ENCODE measurements around the gene SEMA5A. TPM values are rescaled to one million over a fixed set of nuclear protein-coding genes. Genes with fewer than 3 reads are reported as not detected.

SEMA5A gene
- total RNA-seq, 1 donor from 2014 or later = 43.2 TPM

GRCh38 chr5:9062873-9063272 is 483.0 kb downstream of the SEMA5A start:
- intact Hi-C loops (cut with micrococcal nuclease) = no loop called here
- Histone ChIP-seq H3K4me3 (no peak overlapping the region), H3K27ac (replicated peaks) (no peak overlapping the region), H3K36me3 (peaks cover 31% of the 10 kb centered on the region), H3K4me1 (peaks cover 16% of the 10 kb centered on the region), H3K9me3 (replicated peaks) (peaks cover 7% of the 10 kb centered on the region), H3K27me3 (ENCODE audit: low read depth) (no peaks in the 10 kb centered on the region)
- no peak for TF ChIP-seq CTCF (IDR thresholded peaks at IDR 0.05; ENCODE audit: borderline replicate concordance)
- DNase-seq = no peak

- DNase-seq = peak; percentile 25
- H3K36me3 ChIP-seq = peaks cover 17% of the 10 kb centered on the region
- H3K4me1 ChIP-seq = peaks cover 16% of the 10 kb centered on the region
- intact Hi-C loops (cut with micrococcal nuclease) = no loop called here
- peak overlapping the region; percentile 73 for H3K27ac ChIP-seq (replicated peaks)
- peaks cover 7% of the 10 kb centered on the region for H3K9me3 ChIP-seq (replicated peaks)
- H3K4me3 ChIP-seq = no peak overlapping the region
- no peaks in the 10 kb centered on the region for H3K27me3 ChIP-seq (ENCODE audit: low read depth)
- no peak for TF ChIP-seq CTCF (IDR thresholded peaks at IDR 0.05; ENCODE audit: borderline replicate concordance)
Observed at GRCh38 chr5:9059920-9060691, 485.8 kb downstream of the SEMA5A start.

GRCh38 chr5:9058666-9059065 is 487.2 kb downstream of the SEMA5A start:
- Histone ChIP-seq H3K27ac (replicated peaks) (peak overlapping the region; percentile 71), H3K27me3 (ENCODE audit: low read depth) (no peaks in the 10 kb centered on the region), H3K4me1 (peaks cover 16% of the 10 kb centered on the region), H3K9me3 (replicated peaks) (no peaks in the 10 kb centered on the region), H3K4me3 (no peak overlapping the region), H3K36me3 (peaks cover 9% of the 10 kb centered on the region)
- DNase-seq = no peak
- no peak for TF ChIP-seq CTCF (IDR thresholded peaks at IDR 0.05; ENCODE audit: borderline replicate concordance)
- intact Hi-C loops (cut with micrococcal nuclease) = no loop called here

GRCh38 chr5:9058161-9058560 is 487.7 kb downstream of the SEMA5A start:
- intact Hi-C loops (cut with micrococcal nuclease) = no loop called here
- H3K27ac ChIP-seq (replicated peaks) = peak overlapping the region; percentile 71
- peaks cover 16% of the 10 kb centered on the region for H3K4me1 ChIP-seq
- H3K9me3 ChIP-seq (replicated peaks) = no peaks in the 10 kb centered on the region
- TF ChIP-seq CTCF (IDR thresholded peaks at IDR 0.05; ENCODE audit: borderline replicate concordance) = no peak
- H3K27me3 ChIP-seq (ENCODE audit: low read depth) = no peaks in the 10 kb centered on the region
- no peak overlapping the region for H3K4me3 ChIP-seq
- DNase-seq = no peak
- peaks cover 9% of the 10 kb centered on the region for H3K36me3 ChIP-seq

- H3K4me1 ChIP-seq = peaks cover 16% of the 10 kb centered on the region
- no peaks in the 10 kb centered on the region for H3K9me3 ChIP-seq (replicated peaks)
- H3K36me3 ChIP-seq = peaks cover 5% of the 10 kb centered on the region
- no peak for TF ChIP-seq CTCF (IDR thresholded peaks at IDR 0.05; ENCODE audit: borderline replicate concordance)
- no peak for DNase-seq
- peak overlapping the region; percentile 71 for H3K27ac ChIP-seq (replicated peaks)
- intact Hi-C loops (cut with micrococcal nuclease) = no loop called here
- no peak overlapping the region for H3K4me3 ChIP-seq
- no peaks in the 10 kb centered on the region for H3K27me3 ChIP-seq (ENCODE audit: low read depth)
Observed at GRCh38 chr5:9057406-9058000, 488.4 kb downstream of the SEMA5A start.
